C1 segment of cervical spinal cord (tissue), 14 donors: ENCODE results near the gene DEXI.
"Not testable (repeated sequence)": the region's sequence is repeated elsewhere in the genome, so short reads cannot be mapped to it uniquely, and the experiment has no call there.

Source experiments
- DNase-seq, 14 donors: peaks; one replicate each; lab custom pipeline; 2025; lab: John Stamatoyannopoulos, UW

Gene DEXI

GRCh38 chr16:10927497-10928112 is 14.7 kb downstream of the DEXI start:
- DNase-seq: no peak

- DNase-seq: no peak
Measured at GRCh38 chr16:10926867-10927266, 15.4 kb downstream of the DEXI start.

- no peak for DNase-seq
Measured at GRCh38 chr16:10926094-10926493, 16.2 kb downstream of the DEXI start.

GRCh38 chr16:10925285-10925684 is 17.0 kb downstream of the DEXI start:
- not testable (repeated sequence) for DNase-seq

- DNase-seq: peak in 10 of 14 donors; percentile 26 to 73 (median 62)
Measured at GRCh38 chr16:10923650-10924214, 18.5 kb downstream of the DEXI start.

- no peak for DNase-seq
Measured at GRCh38 chr16:10923146-10923649, 19.1 kb downstream of the DEXI start.

- DNase-seq: peak in 3 of 14 donors; percentile 11 to 18 (median 14)
Measured at GRCh38 chr16:10922328-10923145, 19.7 kb downstream of the DEXI start.

GRCh38 chr16:10921536-10922327 is 20.5 kb downstream of the DEXI start:
- no peak for DNase-seq

GRCh38 chr16:10920726-10921427 is 21.4 kb downstream of the DEXI start:
- DNase-seq: no peak

GRCh38 chr16:10919003-10919351 is 23.3 kb downstream of the DEXI start:
- DNase-seq: no peak

- DNase-seq: peak; percentile 19 to 83 (median 71)
Measured at GRCh38 chr16:10918294-10919002, 23.8 kb downstream of the DEXI start.

GRCh38 chr16:10916534-10916933 is 25.7 kb downstream of the DEXI start:
- no peak for DNase-seq

- DNase-seq: no peak
Measured at GRCh38 chr16:10911267-10911666, 31.0 kb downstream of the DEXI start.

- DNase-seq: no peak
Measured at GRCh38 chr16:10907757-10908045, 34.6 kb downstream of the DEXI start.

GRCh38 chr16:10906914-10907756 is 35.1 kb downstream of the DEXI start:
- DNase-seq: peak in 6 of 14 donors; percentile 7 to 44 (median 38)

GRCh38 chr16:10906482-10906881 is 35.8 kb downstream of the DEXI start:
- DNase-seq: no peak

GRCh38 chr16:10902999-10903398 is 39.3 kb downstream of the DEXI start:
- DNase-seq: no peak

- DNase-seq: peak in 2 of 14 donors; percentile 8 to 12
Measured at GRCh38 chr16:10897134-10897533, 45.1 kb downstream of the DEXI start.

GRCh38 chr16:10896723-10897122 is 45.5 kb downstream of the DEXI start:
- no peak for DNase-seq

GRCh38 chr16:10896165-10896564 is 46.1 kb downstream of the DEXI start:
- no peak for DNase-seq
